Mucosa of rectum (tissue), 2 donors: ENCODE results near the gene RFX7.

Experiments
- H3K27ac ChIP-seq, 2 donors: one replicate each; pipeline ENCODE4 v1.7.0; 2013; ENCODE audit warnings: inconsistent platforms in 2 of 2, low read depth in 2 of 2, low read length in 2 of 2
- H3K27me3 ChIP-seq, 2 donors: one replicate each; pipeline ENCODE4 v1.7.0; 2013; ENCODE audit warnings: low read length in 2 of 2; ENCODE audit not compliant: control insufficient read depth in 2 of 2, insufficient read depth in 2 of 2
- H3K36me3 ChIP-seq, 2 donors: one replicate each; pipeline ENCODE4 v1.7.0; 2013; ENCODE audit warnings: low read length in 2 of 2; ENCODE audit not compliant: control insufficient read depth in 2 of 2, insufficient read depth in 2 of 2
- H3K4me1 ChIP-seq, 2 donors: one replicate each; pipeline ENCODE4 v1.7.0; 2013; ENCODE audit warnings: low read length in 2 of 2, mild to moderate bottlenecking in 1 of 2; ENCODE audit not compliant: control insufficient read depth in 2 of 2, insufficient read depth in 2 of 2
- H3K4me3 ChIP-seq, 2 donors: one replicate each; pipeline ENCODE4 v1.7.0; 2013; ENCODE audit warnings: low read length in 2 of 2
- H3K9ac ChIP-seq, 2 donors: one replicate each; pipeline ENCODE4 v1.7.0; 2013; ENCODE audit warnings: low read length in 2 of 2, low read depth in 1 of 2, mild to moderate bottlenecking in 1 of 2
- H3K9me3 ChIP-seq, 2 donors: one replicate each; pipeline ENCODE4 v1.7.0; 2013; ENCODE audit warnings: low read length in 2 of 2; ENCODE audit not compliant: control insufficient read depth in 2 of 2
- donor health status: healthy.
- donor health status: Normal muscosa, but diverticular disease.

Gene RFX7

DNA sequence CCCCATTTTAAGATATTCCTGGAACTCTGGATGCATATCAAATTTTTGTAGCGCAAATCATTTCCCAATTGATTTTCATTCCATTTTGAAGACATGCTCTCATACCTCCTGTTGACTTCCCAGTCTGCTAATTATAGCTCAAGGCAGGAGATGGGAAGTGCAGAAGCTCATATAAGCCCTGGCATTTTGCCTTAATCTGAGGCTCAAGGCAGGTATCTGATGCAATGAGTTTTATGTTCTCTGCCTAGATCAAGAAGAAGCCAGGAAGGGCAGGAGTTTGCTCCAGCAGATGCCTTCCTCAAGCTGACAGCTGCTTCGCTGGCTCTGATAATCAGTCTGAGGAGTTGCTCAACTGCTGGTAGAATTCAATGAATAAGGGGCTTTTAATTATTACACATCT, 184.7 kb downstream of the RFX7 start:
- Histone ChIP-seq H3K4me1 (no peaks in the 10 kb centered on the region), H3K27me3 (no peaks in the 10 kb centered on the region), H3K36me3 (no peaks in the 10 kb centered on the region), H3K4me3 (no peak overlapping the region), H3K9ac (no peak overlapping the region), H3K9me3 (no peaks in the 10 kb centered on the region), H3K27ac (no peak overlapping the region)

DNA sequence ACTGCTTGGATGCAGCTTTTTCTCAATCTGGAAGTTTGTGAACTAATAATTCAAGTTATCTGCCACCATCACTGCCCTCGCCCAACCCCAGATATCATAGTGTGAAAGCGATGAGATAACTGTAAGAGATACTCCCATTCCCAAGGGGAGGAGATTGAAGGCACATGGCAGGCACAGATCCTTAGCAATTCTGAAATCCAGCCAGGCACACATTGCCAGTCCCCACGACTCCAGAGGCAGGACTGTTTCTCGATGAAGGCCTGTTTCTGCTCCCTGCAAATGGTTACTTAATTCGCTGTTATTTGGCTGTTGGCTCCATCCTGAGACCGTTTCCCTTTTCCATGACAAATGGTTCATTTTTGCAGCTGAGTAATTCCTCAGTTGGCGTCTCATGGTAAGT, 187.1 kb downstream of the RFX7 start:
- H3K9ac ChIP-seq, result no peak overlapping the region
- H3K9me3 ChIP-seq, result no peaks in the 10 kb centered on the region
- no peaks in the 10 kb centered on the region for H3K36me3 ChIP-seq
- no peaks in the 10 kb centered on the region for H3K4me1 ChIP-seq
- no peak overlapping the region for H3K27ac ChIP-seq
- H3K27me3 ChIP-seq, result no peaks in the 10 kb centered on the region
- H3K4me3 ChIP-seq, result no peak overlapping the region

DNA sequence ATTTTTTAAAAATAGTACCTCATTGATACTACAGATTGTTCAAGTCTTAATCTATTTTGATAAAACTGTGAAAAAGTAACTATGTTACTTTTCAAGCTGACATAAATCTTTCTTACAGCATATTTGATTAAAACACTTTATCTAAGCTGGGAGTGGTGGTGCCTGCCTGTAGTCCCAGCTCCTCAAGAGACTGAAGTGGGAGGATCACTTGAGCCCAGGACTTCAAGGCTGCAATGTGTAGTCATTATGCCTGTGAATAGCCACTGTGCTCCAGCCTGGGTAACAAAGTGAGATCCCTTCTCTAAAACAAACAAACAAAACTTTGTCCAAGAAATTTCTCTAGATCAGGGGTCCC, 190.7 kb downstream of the RFX7 start:
- Histone ChIP-seq H3K9ac (no peak overlapping the region), H3K4me3 (no peak overlapping the region), H3K4me1 (no peaks in the 10 kb centered on the region), H3K36me3 (no peaks in the 10 kb centered on the region), H3K27me3 (no peaks in the 10 kb centered on the region), H3K27ac (no peak overlapping the region), H3K9me3 (no peaks in the 10 kb centered on the region)

DNA sequence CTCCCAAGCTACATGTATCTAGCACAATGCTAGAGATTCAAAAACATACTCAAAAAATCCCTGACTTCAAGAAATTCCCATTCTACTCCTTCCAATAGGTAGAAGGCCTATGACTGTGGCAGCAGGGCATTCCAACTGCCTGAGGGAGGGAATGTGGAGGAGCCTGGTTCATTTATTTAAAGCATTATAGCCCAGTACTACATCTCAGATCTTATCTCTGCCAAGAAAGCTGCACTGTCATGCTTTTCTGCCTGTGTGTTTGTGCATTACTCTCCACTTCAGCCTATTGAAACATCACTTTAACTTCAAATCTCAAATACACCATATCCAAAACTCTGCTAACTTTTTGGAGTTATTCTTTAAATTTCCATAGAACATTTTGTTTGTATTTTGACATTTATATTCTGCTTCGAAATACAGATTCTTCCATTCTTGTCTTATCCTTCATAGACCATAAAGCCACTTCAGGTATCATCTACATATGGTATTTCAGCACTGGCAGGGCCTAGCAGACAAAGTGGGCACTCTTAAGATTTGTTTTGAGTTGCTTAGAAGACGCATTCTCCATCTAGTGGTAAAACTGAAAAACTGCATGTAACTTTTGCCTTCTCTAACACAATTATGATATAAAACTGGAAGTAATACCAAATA, 191.2 kb downstream of the RFX7 start:
- Histone ChIP-seq H3K9me3 (no peaks in the 10 kb centered on the region), H3K27ac (no peak overlapping the region)

DNA sequence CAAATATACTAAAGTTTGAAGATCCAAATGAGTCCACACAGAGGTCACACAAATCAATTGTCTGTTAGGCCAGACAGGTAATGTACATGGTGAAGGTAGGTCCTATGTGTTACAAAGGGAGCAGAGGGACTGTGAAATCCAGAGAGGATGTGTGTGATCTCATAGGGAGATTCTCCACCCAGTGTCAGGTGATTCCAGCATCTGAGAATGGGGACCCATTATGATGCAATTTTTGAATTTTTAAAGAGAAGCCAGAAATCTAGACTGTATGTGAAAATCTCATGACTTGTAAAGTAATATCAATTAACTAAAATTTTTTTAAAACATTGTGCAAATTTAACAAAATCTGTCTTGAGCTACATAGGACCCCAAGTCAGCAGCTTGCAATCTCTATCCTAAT, 192.0 kb downstream of the RFX7 start:
- H3K27ac ChIP-seq, result no peak overlapping the region
- H3K9ac ChIP-seq, result no peak overlapping the region
- H3K36me3 ChIP-seq, result no peaks in the 10 kb centered on the region
- no peak overlapping the region for H3K4me3 ChIP-seq
- H3K27me3 ChIP-seq, result no peaks in the 10 kb centered on the region
- no peaks in the 10 kb centered on the region for H3K9me3 ChIP-seq
- H3K4me1 ChIP-seq, result no peaks in the 10 kb centered on the region

More for the DNA sequence above, 191.2 kb downstream of the RFX7 start:
- H3K27me3 ChIP-seq, result no peaks in the 10 kb centered on the region
- no peak overlapping the region for H3K9ac ChIP-seq
- no peak overlapping the region for H3K4me3 ChIP-seq
- H3K36me3 ChIP-seq, result no peaks in the 10 kb centered on the region
- H3K4me1 ChIP-seq, result no peaks in the 10 kb centered on the region

DNA sequence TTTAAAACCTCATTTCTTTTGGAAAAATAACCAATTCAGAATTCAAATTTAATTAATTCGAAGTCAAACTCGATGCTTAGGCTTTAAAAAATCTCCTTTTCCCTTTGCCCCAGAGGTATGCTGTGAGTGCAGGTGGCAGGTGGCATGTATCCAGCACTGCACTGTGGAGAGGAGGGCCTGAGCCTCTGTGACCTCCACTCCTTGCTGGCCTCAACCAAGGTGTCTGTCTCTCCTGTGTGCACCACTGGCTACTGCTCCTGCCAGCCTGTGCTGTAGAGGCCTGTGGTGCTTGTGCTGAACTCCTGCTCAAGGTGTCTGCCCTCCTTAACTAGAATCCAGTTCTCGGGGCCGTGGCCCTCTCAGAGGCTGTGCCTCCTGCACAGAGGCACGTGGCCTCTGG, 194.1 kb downstream of the RFX7 start:
- H3K4me3 ChIP-seq, result no peak overlapping the region
- no peaks in the 10 kb centered on the region for H3K36me3 ChIP-seq
- no peak overlapping the region for H3K27ac ChIP-seq
- no peaks in the 10 kb centered on the region for H3K9me3 ChIP-seq
- no peaks in the 10 kb centered on the region for H3K4me1 ChIP-seq
- H3K27me3 ChIP-seq, result no peaks in the 10 kb centered on the region
- no peak overlapping the region for H3K9ac ChIP-seq

DNA sequence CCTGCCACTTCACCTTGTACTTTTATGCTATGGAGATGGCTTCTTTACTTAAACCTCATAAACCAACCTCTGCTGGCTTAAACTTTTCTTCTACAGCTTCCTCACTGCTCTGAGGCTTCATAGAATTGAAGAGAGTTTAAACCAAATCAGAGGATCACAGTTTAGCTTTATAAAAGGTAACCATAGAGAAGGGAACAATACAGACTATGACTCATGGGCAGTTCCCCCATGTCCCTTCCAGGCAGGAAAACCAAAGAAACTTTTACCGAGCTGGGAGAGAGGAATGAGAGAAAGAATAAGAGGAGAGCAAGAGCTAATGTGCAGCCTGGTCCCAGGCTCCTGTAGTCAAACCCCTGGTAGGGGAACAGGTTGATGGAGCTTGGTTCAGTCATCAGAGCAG, 196.3 kb downstream of the RFX7 start:
- no peaks in the 10 kb centered on the region for H3K36me3 ChIP-seq
- no peak overlapping the region for H3K27ac ChIP-seq
- H3K9me3 ChIP-seq, result no peaks in the 10 kb centered on the region
- no peaks in the 10 kb centered on the region for H3K27me3 ChIP-seq
- peaks cover 0 to under 1% of the 10 kb centered on the region in 2 donors for H3K4me1 ChIP-seq
- H3K9ac ChIP-seq, result no peak overlapping the region
- no peak overlapping the region for H3K4me3 ChIP-seq

DNA sequence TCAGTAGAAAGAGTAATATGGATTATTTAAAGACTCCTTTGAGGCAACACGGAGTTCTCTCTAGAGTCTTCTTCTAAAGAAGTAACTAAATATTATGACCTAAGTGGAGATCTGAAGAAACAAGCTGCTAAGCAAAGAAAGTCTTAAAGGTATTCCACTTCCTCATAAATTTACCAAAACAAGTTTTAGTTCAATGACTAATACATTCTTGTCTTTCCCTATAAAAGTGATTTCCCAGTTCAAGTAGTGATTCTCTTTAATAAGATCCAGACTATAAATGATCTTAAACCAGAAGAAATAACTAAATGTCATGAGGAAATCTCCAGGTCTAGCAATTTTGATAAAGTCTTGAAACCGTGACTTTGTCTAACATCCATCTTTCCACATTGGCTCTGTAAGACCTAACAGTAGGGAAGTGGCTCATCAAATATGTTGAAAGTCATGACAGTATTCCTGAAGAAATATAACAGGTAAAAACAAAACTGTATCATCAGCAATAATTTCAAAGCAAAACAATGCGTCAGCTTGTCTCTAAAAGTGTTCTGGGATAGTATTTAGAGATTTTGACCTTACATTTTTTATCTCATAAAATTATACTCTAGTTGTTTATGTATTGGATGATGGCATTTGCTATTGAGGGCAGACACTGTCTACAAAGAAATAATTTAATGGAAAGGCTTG, 198.5 kb downstream of the RFX7 start:
- no peaks in the 10 kb centered on the region for H3K9me3 ChIP-seq
- H3K36me3 ChIP-seq, result no peaks in the 10 kb centered on the region
- no peak overlapping the region for H3K9ac ChIP-seq
- H3K27ac ChIP-seq, result no peak overlapping the region
- H3K27me3 ChIP-seq, result no peaks in the 10 kb centered on the region
- no peak overlapping the region for H3K4me3 ChIP-seq
- peaks cover 0 to 3% of the 10 kb centered on the region in 2 donors for H3K4me1 ChIP-seq

DNA sequence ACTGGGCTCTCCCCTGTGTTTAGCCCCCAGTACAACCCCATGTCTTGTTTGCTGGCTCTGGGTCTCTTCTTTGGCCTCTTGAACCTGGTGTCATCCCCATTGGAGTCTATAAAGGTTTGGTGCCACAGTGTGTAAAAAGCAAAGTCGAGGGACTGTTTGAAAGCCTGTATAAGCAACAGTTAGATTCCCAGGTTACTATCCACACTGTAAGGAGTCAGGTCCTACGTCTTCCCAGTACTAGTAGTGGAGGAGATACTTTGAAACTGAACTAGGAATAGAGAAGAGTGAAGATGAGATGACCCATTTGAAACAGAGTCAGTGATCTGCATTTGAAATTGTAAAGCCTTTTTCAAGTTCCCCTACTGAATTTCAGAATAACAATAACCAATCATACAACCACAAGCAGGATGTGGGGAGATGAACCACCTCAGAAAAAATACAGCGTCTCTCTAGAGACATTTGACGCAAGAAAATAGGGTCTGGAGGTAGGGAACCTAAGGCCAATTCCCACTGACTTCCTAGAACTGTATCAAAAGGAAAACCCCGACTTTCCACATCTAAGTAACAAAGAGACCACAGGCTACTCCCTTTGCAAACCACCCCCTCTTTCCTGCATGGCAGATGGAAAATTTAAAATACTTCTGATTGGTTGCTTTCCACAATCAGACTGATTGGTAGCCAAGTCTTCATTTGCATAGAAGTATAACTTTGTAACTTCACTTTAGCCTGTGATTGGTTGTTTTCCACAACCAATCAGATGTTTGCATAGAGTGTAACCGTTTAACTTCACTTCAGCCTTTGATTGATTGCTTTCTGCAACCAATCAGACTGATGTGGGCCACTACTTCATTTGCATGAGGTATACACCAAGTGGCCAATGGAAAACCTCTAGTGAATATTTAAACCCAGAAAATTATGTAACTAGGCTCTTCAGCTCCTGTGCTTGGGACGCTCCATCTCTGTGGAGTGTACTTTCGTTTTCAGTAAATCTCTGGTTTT, 200.4 kb downstream of the RFX7 start:
- no peaks in the 10 kb centered on the region for H3K36me3 ChIP-seq
- no peak overlapping the region for H3K4me3 ChIP-seq
- no peaks in the 10 kb centered on the region for H3K27me3 ChIP-seq
- H3K27ac ChIP-seq, result peak overlapping the region in 1 of 2 donors; percentile 3
- no peak overlapping the region for H3K9ac ChIP-seq
- no peaks in the 10 kb centered on the region for H3K9me3 ChIP-seq
- H3K4me1 ChIP-seq, result peaks cover 0 to 3% of the 10 kb centered on the region in 2 donors

DNA sequence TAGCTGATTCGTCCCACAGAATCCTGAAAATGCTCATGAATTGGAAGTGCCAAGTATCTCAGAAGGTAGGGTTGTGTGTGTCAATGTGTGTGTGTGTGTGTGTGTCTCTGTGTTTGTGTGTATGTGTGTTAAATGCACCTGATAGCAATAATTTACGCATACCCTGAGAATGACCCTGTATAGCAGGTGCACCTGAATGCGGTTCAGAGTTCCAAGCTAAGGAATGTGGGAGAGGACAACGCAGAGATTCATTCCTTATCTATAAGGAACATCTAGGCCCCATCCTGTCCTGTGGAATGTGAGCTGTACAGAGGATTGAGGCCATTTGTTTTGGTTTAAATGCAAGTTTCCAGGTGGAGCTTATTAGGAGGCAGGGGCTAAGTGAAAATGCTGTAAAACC, 201.2 kb downstream of the RFX7 start:
- H3K36me3 ChIP-seq, result no peaks in the 10 kb centered on the region
- no peaks in the 10 kb centered on the region for H3K9me3 ChIP-seq
- no peak overlapping the region for H3K9ac ChIP-seq
- no peak overlapping the region for H3K27ac ChIP-seq
- no peak overlapping the region for H3K4me3 ChIP-seq
- no peaks in the 10 kb centered on the region for H3K27me3 ChIP-seq
- H3K4me1 ChIP-seq, result peaks cover 0 to 3% of the 10 kb centered on the region in 2 donors
